Esophagus muscularis mucosa (tissue), 4 donors: ENCODE data around the gene TMUB1.

Experiments
- CTCF ChIP-seq, 3 experiments: fragments of 200-600 bp in 2 of 3; fragments of 450-650 bp in 1 of 3; sonication (generic) in 2 of 3; IDR thresholded peaks; one replicate each; pipeline ENCODE4 v1.5.1; 2017 to 2019; ENCODE audit warnings: antibody characterized with exemption in 3 of 3, mild to moderate bottlenecking in 2 of 3, moderate library complexity in 1 of 3
- EP300 ChIP-seq: sonication (generic); formaldehyde crosslinking; IDR thresholded peaks from one replicate; pipeline ENCODE4 v1.6.1; 2017; ENCODE audit warnings: antibody characterized with exemption
- POLR2A ChIP-seq: fragments of 450-650 bp; IDR thresholded peaks from one replicate; pipeline ENCODE4 v1.6.1; 2017; ENCODE audit warnings: antibody characterized with exemption, moderate library complexity, mild to moderate bottlenecking, low read depth

GRCh38 chr7:151124481-151124880, 41.2 kb upstream of the TMUB1 start:
- TF ChIP-seq POLR2A (no peak), CTCF (IDR thresholded peaks at IDR 0.05) (no peak), EP300 (no peak)
